ENCODE measurements around the gene NUP188. TPM values are rescaled to one million over a fixed set of nuclear protein-coding genes. Genes with fewer than 3 reads are reported as not detected.

Gene NUP188
- total RNA-seq, 3 donors from 2014 or later = 32.3 to 49.5 (median 36.0) TPM

DNA sequence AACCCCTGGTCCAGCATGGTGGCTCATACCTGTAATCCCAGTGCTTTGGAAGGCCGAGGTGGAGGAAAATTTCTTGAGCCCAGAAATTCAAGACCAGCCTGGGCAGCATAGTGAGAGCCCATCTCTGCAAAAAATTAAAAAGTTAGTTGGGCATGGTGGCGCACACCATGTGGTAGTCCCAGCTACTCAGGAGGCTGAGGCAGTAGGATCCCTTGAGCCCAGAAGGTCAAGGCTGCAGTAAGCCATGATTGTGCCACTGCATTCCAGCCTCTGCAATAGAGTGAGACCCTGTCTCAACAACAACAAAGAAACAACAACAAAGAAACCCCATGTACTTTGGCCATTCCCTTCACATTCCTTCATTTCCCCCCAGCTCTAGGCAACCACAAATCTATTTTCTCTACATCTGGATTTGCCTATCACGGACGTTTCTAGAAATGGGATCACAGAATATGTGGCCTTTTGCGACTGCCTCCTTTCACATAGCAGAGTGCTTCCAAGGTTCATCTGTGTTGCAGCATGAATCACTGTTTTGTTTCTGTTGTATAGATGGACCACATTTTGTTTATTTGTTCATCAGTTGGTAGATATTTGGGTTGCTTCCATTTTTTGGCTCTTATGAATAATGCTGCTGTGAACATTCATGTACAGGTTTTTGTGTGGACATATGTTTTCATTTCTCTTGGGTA is 106.8 kb downstream of the NUP188 start:
- Histone ChIP-seq H3K9me3 (no peaks in the 10 kb centered on the region), H3K4me1 (no peaks in the 10 kb centered on the region), H3K27ac (no peak overlapping the region), H3K4me3 (no peak overlapping the region), H3K27me3 (no peaks in the 10 kb centered on the region), H3K36me3 (peaks cover 7% of the 10 kb centered on the region)
- no peak for DNase-seq (ENCODE audit: low spot score in 2 of 2)
- TF ChIP-seq POLR2A (IDR thresholded peaks at IDR 0.05) = no peak
- TF ChIP-seq, protein P1, sequence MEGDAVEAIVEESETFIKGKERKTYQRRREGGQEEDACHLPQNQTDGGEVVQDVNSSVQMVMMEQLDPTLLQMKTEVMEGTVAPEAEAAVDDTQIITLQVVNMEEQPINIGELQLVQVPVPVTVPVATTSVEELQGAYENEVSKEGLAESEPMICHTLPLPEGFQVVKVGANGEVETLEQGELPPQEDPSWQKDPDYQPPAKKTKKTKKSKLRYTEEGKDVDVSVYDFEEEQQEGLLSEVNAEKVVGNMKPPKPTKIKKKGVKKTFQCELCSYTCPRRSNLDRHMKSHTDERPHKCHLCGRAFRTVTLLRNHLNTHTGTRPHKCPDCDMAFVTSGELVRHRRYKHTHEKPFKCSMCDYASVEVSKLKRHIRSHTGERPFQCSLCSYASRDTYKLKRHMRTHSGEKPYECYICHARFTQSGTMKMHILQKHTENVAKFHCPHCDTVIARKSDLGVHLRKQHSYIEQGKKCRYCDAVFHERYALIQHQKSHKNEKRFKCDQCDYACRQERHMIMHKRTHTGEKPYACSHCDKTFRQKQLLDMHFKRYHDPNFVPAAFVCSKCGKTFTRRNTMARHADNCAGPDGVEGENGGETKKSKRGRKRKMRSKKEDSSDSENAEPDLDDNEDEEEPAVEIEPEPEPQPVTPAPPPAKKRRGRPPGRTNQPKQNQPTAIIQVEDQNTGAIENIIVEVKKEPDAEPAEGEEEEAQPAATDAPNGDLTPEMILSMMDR (IDR thresholded peaks at IDR 0.05) = no peak
- intact Hi-C loops (cut with DNase I; ENCODE audit: low total_unique reads) = no loop called here

Other genes starting within 250 kb of the NUP188 start
- 1 to 10 TPM; 2.6 to 8.5 (median 7.0) TPM for gene PKN3, start 245.2 kb upstream of the NUP188 start, total RNA-seq
- 10 to 100 TPM; 15.7 to 33.7 (median 30.2) TPM for gene ZDHHC12, start 223.6 kb upstream of the NUP188 start, total RNA-seq
- 10 to 100 TPM; 31.2 to 42.9 (median 34.1) TPM for gene ZER1, start 175.8 kb upstream of the NUP188 start, total RNA-seq
- 10 to 100 TPM; 14.4 to 20.0 (median 16.2) TPM for gene TBC1D13, start 160.4 kb upstream of the NUP188 start, total RNA-seq
- 10 to 100 TPM; 25.6 to 39.7 (median 25.8) TPM for gene ENDOG, start 129.2 kb upstream of the NUP188 start, total RNA-seq
- 10 to 100 TPM; 23.0 to 40.0 (median 31.5) TPM for gene SPOUT1, start 117.9 kb upstream of the NUP188 start, total RNA-seq
- 1 to 10 TPM; 3.0 to 7.6 (median 7.2) TPM for gene KYAT1, start 65.7 kb upstream of the NUP188 start, total RNA-seq
- gene LRRC8A, start 65.6 kb upstream of the NUP188 start, total RNA-seq = 10 to 100 TPM; 26.1 to 52.7 (median 40.6) TPM
- 10 to 100 TPM; 24.3 to 67.0 (median 44.8) TPM for gene PHYHD1, start 26.7 kb upstream of the NUP188 start, total RNA-seq
- gene DOLK, start 96 bp upstream of the NUP188 start, total RNA-seq = 10 to 100 TPM; 11.1 to 16.2 (median 14.3) TPM
- gene SH3GLB2, start 80.6 kb downstream of the NUP188 start, total RNA-seq = 100 to 1,000 TPM in 2 of 3 donors, 10 to 100 TPM in 1; 59.2 to 227 (median 150) TPM
- 10 to 100 TPM; 25.3 to 28.8 (median 27.9) TPM for gene MIGA2, start 88.9 kb downstream of the NUP188 start, total RNA-seq
- 1 to 10 TPM; 5.6 to 9.2 (median 8.6) TPM for gene DOLPP1, start 133.4 kb downstream of the NUP188 start, total RNA-seq
- gene CRAT, start 163.1 kb downstream of the NUP188 start, total RNA-seq = 10 to 100 TPM; 18.7 to 74.7 (median 35.7) TPM
- gene PTPA, start 163.7 kb downstream of the NUP188 start, total RNA-seq = 10 to 100 TPM; 34.2 to 83.4 (median 71.1) TPM
- gene IER5L, start 230.6 kb downstream of the NUP188 start, total RNA-seq = 10 to 100 TPM in 2 of 3 donors, 1 to 10 TPM in 1; 4.3 to 18.4 (median 18.1) TPM